ENCODE data around the gene LTBP1.
A peak's percentile ranks its signal among the peaks of the same experiment; 100 is the strongest.

LTBP1 gene

GRCh38 chr2:33059471-33060156, 112.9 kb downstream of the LTBP1 start:
- Histone ChIP-seq H3K79me1 (ENCODE audit: low read length) (peaks cover 10% of the 10 kb centered on the region), H2BK12ac (ENCODE audit: low read length) (peak overlapping the region; percentile 40), H3K4me2 (ENCODE audit: low read length) (no peak overlapping the region), H3K9me3 (ENCODE audit: insufficient read depth, low read depth, low read length) (no peaks in the 10 kb centered on the region), H4K12ac (ENCODE audit: low read depth, low read length) (no peak overlapping the region), H2BK120ac (ENCODE audit: insufficient read depth, low read length, poor library complexity) (no peak overlapping the region), H2AK5ac (ENCODE audit: low read length) (no peak overlapping the region), H4K91ac (ENCODE audit: low read depth, low read length) (peak overlapping the region; percentile 11), H3K36me3 (ENCODE audit: control insufficient read depth in 1 of 2, insufficient read depth in 2 of 2, low read length in 2 of 2) (no peaks in the 10 kb centered on the region), H4K8ac (ENCODE audit: low read depth, low read length) (no peak overlapping the region), H3K4me3 (ENCODE audit: low read depth, low read length) (no peak overlapping the region), H2BK5ac (ENCODE audit: low read depth, low read length, poor library complexity) (no peak overlapping the region), H3K79me2 (ENCODE audit: control insufficient read depth, insufficient read depth, low read length, poor library complexity) (no peaks in the 10 kb centered on the region), H3K4me1 (ENCODE audit: control insufficient read depth in 1 of 2, insufficient read depth in 2 of 2, low read length in 2 of 2) (peaks cover 3 to 6% of the 10 kb centered on the region in 2 experiments), H2AFZ (ENCODE audit: insufficient read depth, low read length, poor library complexity) (no peak overlapping the region), H3K18ac (ENCODE audit: low read length) (no peak overlapping the region), H3K23ac (ENCODE audit: low read length) (no peak overlapping the region), H3K27ac (ENCODE audit: low read depth, low read length) (peak overlapping the region; percentile 66), H3K27me3 (ENCODE audit: insufficient read depth, low read length) (no peaks in the 10 kb centered on the region), H3K4ac (ENCODE audit: low read depth, low read length) (no peak overlapping the region), H3K14ac (ENCODE audit: low read length) (no peak overlapping the region), H3K9ac (ENCODE audit: low read length) (no peak overlapping the region)
- DNase-seq: no peak
- no CpG with 5 or more reads among the region's 3 CpGs for WGBS (ENCODE audit: extremely low coverage, insufficient coverage, insufficient read length)

- Histone ChIP-seq H3K36me3 (ENCODE audit: control insufficient read depth in 1 of 2, insufficient read depth in 2 of 2, low read length in 2 of 2) (no peaks in the 10 kb centered on the region), H3K27ac (ENCODE audit: low read depth, low read length) (peak overlapping the region; percentile 66), H3K9me3 (ENCODE audit: insufficient read depth, low read depth, low read length) (no peaks in the 10 kb centered on the region), H4K8ac (ENCODE audit: low read depth, low read length) (no peak overlapping the region), H3K4me1 (ENCODE audit: control insufficient read depth in 1 of 2, insufficient read depth in 2 of 2, low read length in 2 of 2) (peaks cover 3 to 6% of the 10 kb centered on the region in 2 experiments), H3K23ac (ENCODE audit: low read length) (no peak overlapping the region), H3K27me3 (ENCODE audit: insufficient read depth, low read length) (no peaks in the 10 kb centered on the region), H3K9ac (ENCODE audit: low read length) (no peak overlapping the region), H3K18ac (ENCODE audit: low read length) (no peak overlapping the region), H3K4me2 (ENCODE audit: low read length) (no peak overlapping the region), H3K4me3 (ENCODE audit: low read depth, low read length) (no peak overlapping the region), H3K14ac (ENCODE audit: low read length) (no peak overlapping the region), H3K4ac (ENCODE audit: low read depth, low read length) (no peak overlapping the region), H2AK5ac (ENCODE audit: low read length) (no peak overlapping the region), H2BK12ac (ENCODE audit: low read length) (no peak overlapping the region), H3K79me2 (ENCODE audit: control insufficient read depth, insufficient read depth, low read length, poor library complexity) (no peaks in the 10 kb centered on the region), H4K91ac (ENCODE audit: low read depth, low read length) (no peak overlapping the region), H4K12ac (ENCODE audit: low read depth, low read length) (no peak overlapping the region), H3K79me1 (ENCODE audit: low read length) (peaks cover 10% of the 10 kb centered on the region), H2BK5ac (ENCODE audit: low read depth, low read length, poor library complexity) (no peak overlapping the region), H2BK120ac (ENCODE audit: insufficient read depth, low read length, poor library complexity) (no peak overlapping the region), H2AFZ (ENCODE audit: insufficient read depth, low read length, poor library complexity) (no peak overlapping the region)
- WGBS (ENCODE audit: extremely low coverage, insufficient coverage, insufficient read length): 100% methylated on average over 2 of the region's 2 CpGs
- DNase-seq: no peak
Measured at GRCh38 chr2:33060405-33060804, 113.7 kb downstream of the LTBP1 start.

GRCh38 chr2:33062665-33063250, 116.0 kb downstream of the LTBP1 start:
- peaks cover 8% of the 10 kb centered on the region for H3K79me1 ChIP-seq (ENCODE audit: low read length)
- H3K36me3 ChIP-seq (ENCODE audit: control insufficient read depth in 1 of 2, insufficient read depth in 2 of 2, low read length in 2 of 2): no peaks in the 10 kb centered on the region
- no peak overlapping the region for H4K91ac ChIP-seq (ENCODE audit: low read depth, low read length)
- no CpG with 5 or more reads among the region's 4 CpGs for WGBS (ENCODE audit: extremely low coverage, insufficient coverage, insufficient read length)
- no peak overlapping the region for H3K14ac ChIP-seq (ENCODE audit: low read length)
- peaks cover 3 to 5% of the 10 kb centered on the region in 2 experiments for H3K4me1 ChIP-seq (ENCODE audit: control insufficient read depth in 1 of 2, insufficient read depth in 2 of 2, low read length in 2 of 2)
- H2AK5ac ChIP-seq (ENCODE audit: low read length): no peak overlapping the region
- H3K27ac ChIP-seq (ENCODE audit: low read depth, low read length): no peak overlapping the region
- no peak overlapping the region for H3K23ac ChIP-seq (ENCODE audit: low read length)
- no peak overlapping the region for H3K4ac ChIP-seq (ENCODE audit: low read depth, low read length)
- H2BK5ac ChIP-seq (ENCODE audit: low read depth, low read length, poor library complexity): no peak overlapping the region
- no peak overlapping the region for H3K9ac ChIP-seq (ENCODE audit: low read length)
- H2BK12ac ChIP-seq (ENCODE audit: low read length): no peak overlapping the region
- H3K27me3 ChIP-seq (ENCODE audit: insufficient read depth, low read length): no peaks in the 10 kb centered on the region
- H3K79me2 ChIP-seq (ENCODE audit: control insufficient read depth, insufficient read depth, low read length, poor library complexity): no peaks in the 10 kb centered on the region
- peak overlapping the region; percentile 51 for H2BK120ac ChIP-seq (ENCODE audit: insufficient read depth, low read length, poor library complexity)
- H3K9me3 ChIP-seq (ENCODE audit: insufficient read depth, low read depth, low read length): no peaks in the 10 kb centered on the region
- no peak overlapping the region for H2AFZ ChIP-seq (ENCODE audit: insufficient read depth, low read length, poor library complexity)
- no peak overlapping the region for H3K4me2 ChIP-seq (ENCODE audit: low read length)
- peak; percentile 61 to 82 for DNase-seq
- H3K18ac ChIP-seq (ENCODE audit: low read length): no peak overlapping the region
- no peak overlapping the region for H3K4me3 ChIP-seq (ENCODE audit: low read depth, low read length)
- H4K12ac ChIP-seq (ENCODE audit: low read depth, low read length): no peak overlapping the region
- no peak overlapping the region for H4K8ac ChIP-seq (ENCODE audit: low read depth, low read length)

GRCh38 chr2:33064349-33064801, 117.6 kb downstream of the LTBP1 start:
- H2AK5ac ChIP-seq (ENCODE audit: low read length): no peak overlapping the region
- no peaks in the 10 kb centered on the region for H3K27me3 ChIP-seq (ENCODE audit: insufficient read depth, low read length)
- H3K79me2 ChIP-seq (ENCODE audit: control insufficient read depth, insufficient read depth, low read length, poor library complexity): no peaks in the 10 kb centered on the region
- H3K9ac ChIP-seq (ENCODE audit: low read length): no peak overlapping the region
- H3K23ac ChIP-seq (ENCODE audit: low read length): no peak overlapping the region
- H4K8ac ChIP-seq (ENCODE audit: low read depth, low read length): no peak overlapping the region
- H3K27ac ChIP-seq (ENCODE audit: low read depth, low read length): no peak overlapping the region
- H3K36me3 ChIP-seq (ENCODE audit: control insufficient read depth in 1 of 2, insufficient read depth in 2 of 2, low read length in 2 of 2): no peaks in the 10 kb centered on the region
- H3K4me1 ChIP-seq (ENCODE audit: control insufficient read depth in 1 of 2, insufficient read depth in 2 of 2, low read length in 2 of 2): peaks cover 7 to 9% of the 10 kb centered on the region in 2 experiments
- no peak overlapping the region for H2AFZ ChIP-seq (ENCODE audit: insufficient read depth, low read length, poor library complexity)
- H4K12ac ChIP-seq (ENCODE audit: low read depth, low read length): no peak overlapping the region
- H4K91ac ChIP-seq (ENCODE audit: low read depth, low read length): no peak overlapping the region
- no peak overlapping the region for H3K4me2 ChIP-seq (ENCODE audit: low read length)
- H2BK12ac ChIP-seq (ENCODE audit: low read length): no peak overlapping the region
- no peak overlapping the region for H3K4me3 ChIP-seq (ENCODE audit: low read depth, low read length)
- peaks cover 6% of the 10 kb centered on the region for H3K79me1 ChIP-seq (ENCODE audit: low read length)
- peak; percentile 12 to 57 for DNase-seq
- no peak overlapping the region for H2BK120ac ChIP-seq (ENCODE audit: insufficient read depth, low read length, poor library complexity)
- H3K4ac ChIP-seq (ENCODE audit: low read depth, low read length): no peak overlapping the region
- no CpG with 5 or more reads among the region's 3 CpGs for WGBS (ENCODE audit: extremely low coverage, insufficient coverage, insufficient read length)
- no peak overlapping the region for H2BK5ac ChIP-seq (ENCODE audit: low read depth, low read length, poor library complexity)
- H3K9me3 ChIP-seq (ENCODE audit: insufficient read depth, low read depth, low read length): no peaks in the 10 kb centered on the region
- H3K14ac ChIP-seq (ENCODE audit: low read length): no peak overlapping the region
- H3K18ac ChIP-seq (ENCODE audit: low read length): no peak overlapping the region
